GM12872 (cell line): Measurements from ENCODE around the gene ATF7.

Experiments
- TF ChIP-seq, protein P1 (sequence below): IDR thresholded peaks from 3 replicates; pipeline ENCODE4 v1.5.1; 2011; ENCODE audit warnings: low read depth, mild to moderate bottlenecking, low read length, moderate library complexity; ENCODE audit not compliant: insufficient read depth

ATF7 gene

DNA sequence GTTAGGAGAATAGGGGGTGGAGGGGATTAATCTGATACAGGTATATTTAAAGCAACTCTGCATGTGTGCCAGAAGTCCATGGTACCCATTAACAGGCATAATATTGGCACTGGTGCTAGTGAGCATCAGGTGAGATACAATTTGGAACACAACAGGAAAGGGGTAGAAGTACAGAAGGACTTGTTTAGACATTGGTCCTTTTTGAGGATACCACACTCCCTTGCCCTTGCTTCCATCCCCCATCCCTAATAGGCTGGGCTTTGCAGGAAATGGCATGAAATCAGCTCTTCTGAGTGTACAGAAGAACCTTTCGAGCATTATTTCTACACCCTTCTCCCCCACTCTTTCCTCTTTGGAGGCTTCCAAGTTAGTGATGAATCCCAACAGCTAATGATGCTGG is 157.9 kb downstream of the ATF7 start:
- TF ChIP-seq, protein P1, sequence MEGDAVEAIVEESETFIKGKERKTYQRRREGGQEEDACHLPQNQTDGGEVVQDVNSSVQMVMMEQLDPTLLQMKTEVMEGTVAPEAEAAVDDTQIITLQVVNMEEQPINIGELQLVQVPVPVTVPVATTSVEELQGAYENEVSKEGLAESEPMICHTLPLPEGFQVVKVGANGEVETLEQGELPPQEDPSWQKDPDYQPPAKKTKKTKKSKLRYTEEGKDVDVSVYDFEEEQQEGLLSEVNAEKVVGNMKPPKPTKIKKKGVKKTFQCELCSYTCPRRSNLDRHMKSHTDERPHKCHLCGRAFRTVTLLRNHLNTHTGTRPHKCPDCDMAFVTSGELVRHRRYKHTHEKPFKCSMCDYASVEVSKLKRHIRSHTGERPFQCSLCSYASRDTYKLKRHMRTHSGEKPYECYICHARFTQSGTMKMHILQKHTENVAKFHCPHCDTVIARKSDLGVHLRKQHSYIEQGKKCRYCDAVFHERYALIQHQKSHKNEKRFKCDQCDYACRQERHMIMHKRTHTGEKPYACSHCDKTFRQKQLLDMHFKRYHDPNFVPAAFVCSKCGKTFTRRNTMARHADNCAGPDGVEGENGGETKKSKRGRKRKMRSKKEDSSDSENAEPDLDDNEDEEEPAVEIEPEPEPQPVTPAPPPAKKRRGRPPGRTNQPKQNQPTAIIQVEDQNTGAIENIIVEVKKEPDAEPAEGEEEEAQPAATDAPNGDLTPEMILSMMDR: no peak

- TF ChIP-seq, protein P1: no peak
These were observed 158.3 kb downstream of the ATF7 start for GRCh38 chr12:53467880-53468279.

- TF ChIP-seq, protein P1: no peak
These were observed 159.1 kb downstream of the ATF7 start for GRCh38 chr12:53467082-53467481.

DNA sequence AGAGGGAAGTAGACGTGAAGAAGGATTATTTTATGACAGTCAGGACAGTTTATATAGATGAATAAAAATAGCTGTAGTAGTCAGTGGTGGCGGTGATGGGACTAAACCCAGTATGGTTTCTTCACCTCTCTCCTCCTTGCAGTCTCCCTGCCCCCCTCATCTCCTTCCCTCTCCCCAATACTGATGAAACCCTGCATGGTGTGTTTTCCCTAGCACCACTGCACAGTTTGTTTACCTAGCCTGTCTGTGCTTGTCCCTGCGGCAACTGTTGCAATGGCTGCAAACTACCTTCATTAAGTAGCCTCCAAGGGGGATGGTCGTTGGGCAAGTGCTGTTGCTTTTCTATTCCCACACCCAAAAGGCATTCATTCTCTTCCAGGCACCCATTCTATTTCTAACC is 159.5 kb downstream of the ATF7 start:
- TF ChIP-seq, protein P1: no peak

- TF ChIP-seq, protein P1: no peak
These were observed 160.5 kb downstream of the ATF7 start for GRCh38 chr12:53465679-53466078.

GRCh38 chr12:53464685-53465418 is 161.3 kb downstream of the ATF7 start:
- TF ChIP-seq, protein P1: no peak

DNA sequence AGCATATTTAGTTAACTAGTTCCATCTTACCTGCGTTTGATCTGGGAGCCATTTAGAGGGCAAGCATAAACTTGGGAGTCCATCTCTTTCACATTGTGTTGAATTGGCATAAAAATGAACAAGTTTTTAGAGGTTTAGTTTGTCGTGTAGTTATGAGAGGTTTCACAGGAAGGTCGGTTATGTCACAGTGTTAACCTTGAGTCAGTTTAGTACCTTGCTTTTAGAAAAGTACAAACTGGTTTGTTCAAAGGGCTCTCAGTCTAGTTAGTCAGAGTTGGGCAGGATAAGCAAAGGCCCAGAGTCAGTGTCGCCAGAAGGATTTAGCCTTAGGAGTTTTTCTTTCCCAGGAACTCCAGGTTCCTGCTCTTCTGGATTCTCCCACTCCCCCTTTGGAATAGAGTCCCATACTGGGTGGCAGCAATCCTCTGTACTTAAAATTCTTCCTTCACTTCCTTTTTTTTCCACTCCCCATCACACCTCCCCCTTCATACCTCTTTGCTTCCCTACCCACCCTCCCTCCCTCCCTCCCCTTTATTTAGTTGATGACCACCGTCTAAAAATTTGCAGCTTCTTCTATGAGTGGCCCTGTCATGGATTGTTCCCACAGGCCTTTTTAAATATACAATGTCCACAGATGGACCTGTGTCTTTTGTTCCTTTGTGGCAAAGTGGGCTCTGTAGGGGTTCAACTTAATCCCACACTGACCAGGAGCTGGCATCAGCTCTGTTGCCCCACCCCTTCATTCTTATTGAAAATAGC is 162.2 kb downstream of the ATF7 start:
- TF ChIP-seq, protein P1: no peak
